Trophoblast cell (in vitro differentiated cells and primary cell): Measurements from ENCODE around the gene MYCT1. TPM values are rescaled to one million over a fixed set of nuclear protein-coding genes. Genes with fewer than 3 reads are reported as not detected.

Experiments
- DNase-seq, 2 donors: peaks; one replicate each; pipeline ENCODE4 v3.0.0-alpha.2; 2016
- H2AFZ ChIP-seq: 2 replicates; pipeline ENCODE4 v1.6.1; 2013; ENCODE audit warnings: low read length, moderate library complexity, mild to moderate bottlenecking; ENCODE audit not compliant: insufficient read depth, poor library complexity
- H2AK5ac ChIP-seq: 2 replicates; pipeline ENCODE4 v1.6.1; 2013; ENCODE audit warnings: mild to moderate bottlenecking, low read length
- H2BK120ac ChIP-seq: 2 replicates; pipeline ENCODE4 v1.6.1; 2013; ENCODE audit warnings: low read length, mild to moderate bottlenecking, moderate library complexity; ENCODE audit not compliant: insufficient read depth, poor library complexity
- H2BK12ac ChIP-seq: 2 replicates; pipeline ENCODE4 v1.6.1; 2013; ENCODE audit warnings: mild to moderate bottlenecking, low read length, moderate library complexity
- H2BK5ac ChIP-seq: 2 replicates; pipeline ENCODE4 v1.6.1; 2013; ENCODE audit warnings: low read length, low read depth, moderate library complexity, mild to moderate bottlenecking; ENCODE audit not compliant: poor library complexity
- H3K14ac ChIP-seq: 2 replicates; pipeline ENCODE4 v1.6.1; 2013; ENCODE audit warnings: mild to moderate bottlenecking, low read length
- H3K18ac ChIP-seq: 2 replicates; pipeline ENCODE4 v1.6.1; 2013; ENCODE audit warnings: mild to moderate bottlenecking, low read length
- H3K23ac ChIP-seq: 2 replicates; pipeline ENCODE4 v1.6.1; 2013; ENCODE audit warnings: low read length
- H3K27ac ChIP-seq: 2 replicates; pipeline ENCODE4 v1.5.1; 2013; ENCODE audit warnings: low read depth, mild to moderate bottlenecking, inconsistent platforms, low read length, moderate library complexity
- H3K27me3 ChIP-seq: 2 replicates; pipeline ENCODE4 v1.6.1; 2013; ENCODE audit warnings: inconsistent platforms, mild to moderate bottlenecking, low read length, moderate library complexity; ENCODE audit not compliant: insufficient read depth
- H3K36me3 ChIP-seq, 2 experiments: 1 replicate in 1 of 2; 2 replicates in 1 of 2; pipeline ENCODE4 v1.6.1; 2013; ENCODE audit warnings: low read length in 2 of 2, mild to moderate bottlenecking in 2 of 2, moderate library complexity in 1 of 2; ENCODE audit not compliant: insufficient read depth in 2 of 2, control insufficient read depth in 1 of 2
- H3K4ac ChIP-seq: 2 replicates; pipeline ENCODE4 v1.6.1; 2013; ENCODE audit warnings: low read depth, mild to moderate bottlenecking, low read length, moderate library complexity
- H3K4me1 ChIP-seq, 2 experiments: 1 replicate in 1 of 2; 2 replicates in 1 of 2; pipeline ENCODE4 v1.6.1; 2013; ENCODE audit warnings: low read length in 2 of 2, mild to moderate bottlenecking in 2 of 2, moderate library complexity in 1 of 2; ENCODE audit not compliant: insufficient read depth in 2 of 2, control insufficient read depth in 1 of 2
- H3K4me2 ChIP-seq: 2 replicates; pipeline ENCODE4 v1.6.1; 2013; ENCODE audit warnings: inconsistent platforms, mild to moderate bottlenecking, low read length, moderate library complexity
- H3K4me3 ChIP-seq: 2 replicates; pipeline ENCODE4 v1.5.1; 2013; ENCODE audit warnings: mild to moderate bottlenecking, low read depth, low read length, inconsistent platforms
- H3K79me1 ChIP-seq: one replicate; pipeline ENCODE4 v1.6.1; 2013; ENCODE audit warnings: low read length
- H3K79me2 ChIP-seq: 2 replicates; pipeline ENCODE4 v1.6.1; 2013; ENCODE audit warnings: low read length, mild to moderate bottlenecking; ENCODE audit not compliant: control insufficient read depth, insufficient read depth, poor library complexity
- H3K9ac ChIP-seq: 2 replicates; pipeline ENCODE4 v1.6.1; 2013; ENCODE audit warnings: mild to moderate bottlenecking, low read length
- H3K9me3 ChIP-seq: 2 replicates; pipeline ENCODE4 v1.6.1; 2013; ENCODE audit warnings: low read depth, mild to moderate bottlenecking, control low read depth, inconsistent platforms, low read length; ENCODE audit not compliant: insufficient read depth
- H4K12ac ChIP-seq: 2 replicates; pipeline ENCODE4 v1.6.1; 2013; ENCODE audit warnings: low read depth, mild to moderate bottlenecking, low read length, moderate library complexity
- H4K8ac ChIP-seq: 2 replicates; pipeline ENCODE4 v1.6.1; 2013; ENCODE audit warnings: low read depth, mild to moderate bottlenecking, low read length, moderate library complexity
- H4K91ac ChIP-seq: one replicate; pipeline ENCODE4 v1.6.1; 2013; ENCODE audit warnings: low read depth, mild to moderate bottlenecking, low read length, moderate library complexity
- WGBS: extraction: QIAGEN DNeasy Blood & Tissue Kit; methylation state at CpG from one replicate; pipeline ENCODE4 v1.1.7; 2013; ENCODE audit warnings: missing lambda C conversion rate; ENCODE audit not compliant: insufficient read length, insufficient coverage; ENCODE audit errors: extremely low coverage; 5-methylcytosine and 5-hydroxymethylcytosine counted together
- polyA plus RNA-seq: library from polyadenylated mRNA; stranded (reverse); fragments of 200-250 nt; gene quantifications from 2 replicates; pipeline ENCODE4 v1.2.3, GENCODE V29; 2013

Gene MYCT1
- polyA plus RNA-seq: 0.47 and 0.57 TPM in 2 replicates

- H3K4me1 ChIP-seq: no peaks in the 10 kb centered on the region
- no peak within 1 kb of the TSS for H3K4me2 ChIP-seq
- no peak within 1 kb of the TSS for H3K18ac ChIP-seq
- no peak for DNase-seq
- H3K27ac ChIP-seq: no peak within 1 kb of the TSS
- no peak within 1 kb of the TSS for H2AFZ ChIP-seq
- no peak within 1 kb of the TSS for H3K14ac ChIP-seq
- H3K27me3 ChIP-seq: no peaks in the 10 kb centered on the region
- H2BK120ac ChIP-seq: no peak within 1 kb of the TSS
- no peak within 1 kb of the TSS for H3K4ac ChIP-seq
- no peak within 1 kb of the TSS for H3K4me3 ChIP-seq
- H2BK12ac ChIP-seq: no peak within 1 kb of the TSS
- no peaks in the 10 kb centered on the region for H3K79me2 ChIP-seq
- no peak within 1 kb of the TSS for H4K8ac ChIP-seq
- no peaks in the 10 kb centered on the region for H3K9me3 ChIP-seq
- H4K12ac ChIP-seq: no peak within 1 kb of the TSS
- H2BK5ac ChIP-seq: no peak within 1 kb of the TSS
- no peak within 1 kb of the TSS for H3K9ac ChIP-seq
- no peak within 1 kb of the TSS for H4K91ac ChIP-seq
- H3K79me1 ChIP-seq: no peaks in the 10 kb centered on the region
- H3K36me3 ChIP-seq: no peaks in the 10 kb centered on the region
- H3K23ac ChIP-seq: no peak within 1 kb of the TSS
- no CpG with 5 or more reads among the region's 2 CpGs for WGBS
- no peak within 1 kb of the TSS for H2AK5ac ChIP-seq
Observed at GRCh38 chr6:152697634-152698033, at the start of gene MYCT1. Gene MYCT1 (plus strand): TSS chr6:152697897. CDS start chr6:152697903, 6 bp downstream.

GRCh38 chr6:152648105-152648504 lies 49.6 kb upstream of the MYCT1 start:
- Histone ChIP-seq H3K18ac (no peak overlapping the region), H3K4me3 (no peak overlapping the region), H4K12ac (no peak overlapping the region), H2BK120ac (no peak overlapping the region), H4K8ac (no peak overlapping the region), H4K91ac (no peak overlapping the region), H2AFZ (no peak overlapping the region), H3K36me3 (no peaks in the 10 kb centered on the region), H3K4me1 (no peaks in the 10 kb centered on the region), H2AK5ac (no peak overlapping the region), H3K23ac (no peak overlapping the region), H3K14ac (no peak overlapping the region), H2BK5ac (no peak overlapping the region), H3K79me1 (no peaks in the 10 kb centered on the region), H3K9me3 (no peaks in the 10 kb centered on the region), H3K27me3 (no peaks in the 10 kb centered on the region), H3K27ac (no peak overlapping the region), H3K9ac (no peak overlapping the region), H3K4me2 (no peak overlapping the region), H3K79me2 (no peaks in the 10 kb centered on the region), H2BK12ac (no peak overlapping the region), H3K4ac (no peak overlapping the region)
- DNase-seq: no peak
- no CpG with 5 or more reads among the region's 2 CpGs for whole genome bisulfite sequencing

GRCh38 chr6:152651986-152652385 lies 45.7 kb upstream of the MYCT1 start:
- H3K9me3 ChIP-seq: no peaks in the 10 kb centered on the region
- H3K4me2 ChIP-seq: no peak overlapping the region
- no peak for DNase-seq
- no peak overlapping the region for H2BK12ac ChIP-seq
- no peak overlapping the region for H2AK5ac ChIP-seq
- H4K91ac ChIP-seq: no peak overlapping the region
- no peaks in the 10 kb centered on the region for H3K4me1 ChIP-seq
- no peak overlapping the region for H4K8ac ChIP-seq
- no peak overlapping the region for H3K23ac ChIP-seq
- no peak overlapping the region for H3K4me3 ChIP-seq
- H3K18ac ChIP-seq: no peak overlapping the region
- no peak overlapping the region for H2BK120ac ChIP-seq
- H3K79me2 ChIP-seq: no peaks in the 10 kb centered on the region
- H3K36me3 ChIP-seq: no peaks in the 10 kb centered on the region
- no peak overlapping the region for H2AFZ ChIP-seq
- WGBS: no CpG with 5 or more reads among the region's 3 CpGs
- no peak overlapping the region for H3K9ac ChIP-seq
- H3K4ac ChIP-seq: no peak overlapping the region
- no peaks in the 10 kb centered on the region for H3K27me3 ChIP-seq
- no peaks in the 10 kb centered on the region for H3K79me1 ChIP-seq
- no peak overlapping the region for H3K14ac ChIP-seq
- no peak overlapping the region for H2BK5ac ChIP-seq
- no peak overlapping the region for H4K12ac ChIP-seq
- H3K27ac ChIP-seq: no peak overlapping the region

GRCh38 chr6:152661776-152662175 lies 35.9 kb upstream of the MYCT1 start:
- H4K91ac ChIP-seq: no peak overlapping the region
- H2AFZ ChIP-seq: no peak overlapping the region
- no peaks in the 10 kb centered on the region for H3K27me3 ChIP-seq
- no peak for DNase-seq
- H3K23ac ChIP-seq: no peak overlapping the region
- no peak overlapping the region for H2BK12ac ChIP-seq
- H2AK5ac ChIP-seq: no peak overlapping the region
- H3K9me3 ChIP-seq: no peaks in the 10 kb centered on the region
- no peak overlapping the region for H3K4me3 ChIP-seq
- H3K79me1 ChIP-seq: no peaks in the 10 kb centered on the region
- H4K12ac ChIP-seq: no peak overlapping the region
- no peak overlapping the region for H4K8ac ChIP-seq
- H3K14ac ChIP-seq: no peak overlapping the region
- H2BK120ac ChIP-seq: no peak overlapping the region
- no CpG with 5 or more reads among the region's 3 CpGs for WGBS
- H3K18ac ChIP-seq: no peak overlapping the region
- no peak overlapping the region for H2BK5ac ChIP-seq
- H3K4me1 ChIP-seq: no peaks in the 10 kb centered on the region
- no peak overlapping the region for H3K9ac ChIP-seq
- H3K4me2 ChIP-seq: no peak overlapping the region
- no peak overlapping the region for H3K27ac ChIP-seq
- H3K36me3 ChIP-seq: no peaks in the 10 kb centered on the region
- H3K4ac ChIP-seq: no peak overlapping the region
- H3K79me2 ChIP-seq: no peaks in the 10 kb centered on the region
